ENCODE measurements around the gene LPAR1. TPM values are rescaled to one million over a fixed set of nuclear protein-coding genes. Genes with fewer than 3 reads are reported as not detected.

The LPAR1 gene
- total RNA-seq, 3 donors from 2014 or later = 0.13 to 0.22 (median 0.15) TPM

- no peak overlapping the region for H3K4me3 Mint-ChIP-seq
- H3K27me3 Mint-ChIP-seq (ENCODE audit: low read depth) = no peaks in the 10 kb centered on the region
- no peaks in the 10 kb centered on the region for H3K9me3 Mint-ChIP-seq
- no peaks in the 10 kb centered on the region for H3K4me1 Mint-ChIP-seq (ENCODE audit: low read depth)
- no peaks in the 10 kb centered on the region for H3K36me3 Mint-ChIP-seq (ENCODE audit: insufficient read depth)
- DNase-seq (no peak), ATAC-seq (no peak)
Measured at GRCh38 chr9:110999379-110999778, 38.9 kb downstream of the LPAR1 start.

DNA sequence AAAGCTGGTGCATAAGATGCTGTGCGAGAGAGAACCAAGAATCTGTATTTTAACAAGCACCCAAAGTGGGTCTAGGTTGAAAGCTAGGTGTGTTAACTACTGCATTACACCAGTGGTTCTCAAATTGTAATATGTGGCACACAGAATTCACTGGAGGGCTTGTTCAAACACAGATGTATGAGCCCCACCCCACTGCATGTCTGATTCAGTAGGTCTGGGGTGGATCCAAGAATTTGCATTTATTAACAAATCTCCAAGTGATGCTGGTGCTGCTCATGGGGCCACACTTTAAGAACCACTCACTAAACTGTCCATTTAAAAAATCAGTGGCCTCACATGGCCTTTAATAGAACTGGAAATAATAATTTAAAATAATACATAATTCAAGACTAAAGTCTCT, 40.4 kb downstream of the LPAR1 start:
- Mint-ChIP-seq H3K27me3 (ENCODE audit: low read depth) (no peaks in the 10 kb centered on the region), H3K4me1 (ENCODE audit: low read depth) (no peaks in the 10 kb centered on the region), H3K9me3 (no peaks in the 10 kb centered on the region), H3K4me3 (no peak overlapping the region), H3K36me3 (ENCODE audit: insufficient read depth) (no peaks in the 10 kb centered on the region)
- no peak for DNase-seq
- ATAC-seq = no peak

GRCh38 chr9:110996436-110997220, 41.6 kb downstream of the LPAR1 start:
- H3K4me3 Mint-ChIP-seq = no peak overlapping the region
- no peaks in the 10 kb centered on the region for H3K27me3 Mint-ChIP-seq (ENCODE audit: low read depth)
- ATAC-seq (no peak), DNase-seq (no peak)
- H3K36me3 Mint-ChIP-seq (ENCODE audit: insufficient read depth) = no peaks in the 10 kb centered on the region
- no peaks in the 10 kb centered on the region for H3K9me3 Mint-ChIP-seq
- no peaks in the 10 kb centered on the region for H3K4me1 Mint-ChIP-seq (ENCODE audit: low read depth)

- no peaks in the 10 kb centered on the region for H3K27me3 Mint-ChIP-seq (ENCODE audit: low read depth)
- H3K9me3 Mint-ChIP-seq = no peaks in the 10 kb centered on the region
- no peak for DNase-seq
- no peaks in the 10 kb centered on the region for H3K4me1 Mint-ChIP-seq (ENCODE audit: low read depth)
- H3K36me3 Mint-ChIP-seq (ENCODE audit: insufficient read depth) = no peaks in the 10 kb centered on the region
- ATAC-seq = no peak
- H3K4me3 Mint-ChIP-seq = no peak overlapping the region
Measured at GRCh38 chr9:110995420-110996340, 42.6 kb downstream of the LPAR1 start.

GRCh38 chr9:110994771-110995241, 43.5 kb downstream of the LPAR1 start:
- Mint-ChIP-seq H3K4me1 (ENCODE audit: low read depth) (no peaks in the 10 kb centered on the region), H3K9me3 (peaks cover 2% of the 10 kb centered on the region), H3K27me3 (ENCODE audit: low read depth) (no peaks in the 10 kb centered on the region), H3K36me3 (ENCODE audit: insufficient read depth) (no peaks in the 10 kb centered on the region), H3K4me3 (no peak overlapping the region)
- DNase-seq (no peak), ATAC-seq (no peak)

GRCh38 chr9:110990481-110990880, 47.8 kb downstream of the LPAR1 start:
- Mint-ChIP-seq H3K9me3 (peaks cover 3% of the 10 kb centered on the region), H3K4me3 (no peak overlapping the region), H3K27me3 (ENCODE audit: low read depth) (no peaks in the 10 kb centered on the region), H3K36me3 (ENCODE audit: insufficient read depth) (no peaks in the 10 kb centered on the region), H3K4me1 (ENCODE audit: low read depth) (no peaks in the 10 kb centered on the region)
- DNase-seq (no peak), ATAC-seq (no peak)

- Mint-ChIP-seq H3K27me3 (ENCODE audit: low read depth) (no peaks in the 10 kb centered on the region), H3K9me3 (peaks cover 7% of the 10 kb centered on the region), H3K4me3 (no peak overlapping the region), H3K36me3 (ENCODE audit: insufficient read depth) (no peaks in the 10 kb centered on the region), H3K4me1 (ENCODE audit: low read depth) (no peaks in the 10 kb centered on the region)
- no peak for ATAC-seq
- DNase-seq = no peak
Measured at GRCh38 chr9:110986529-110986928, 51.7 kb downstream of the LPAR1 start.

GRCh38 chr9:110984890-110985437, 53.3 kb downstream of the LPAR1 start:
- Mint-ChIP-seq H3K36me3 (ENCODE audit: insufficient read depth) (no peaks in the 10 kb centered on the region), H3K4me1 (ENCODE audit: low read depth) (no peaks in the 10 kb centered on the region), H3K27me3 (ENCODE audit: low read depth) (no peaks in the 10 kb centered on the region)

GRCh38 chr9:110980261-110980660, 58.0 kb downstream of the LPAR1 start:
- ATAC-seq (no peak), DNase-seq (no peak)
- Mint-ChIP-seq H3K9me3 (peaks cover 12% of the 10 kb centered on the region), H3K27me3 (ENCODE audit: low read depth) (no peaks in the 10 kb centered on the region), H3K36me3 (ENCODE audit: insufficient read depth) (no peaks in the 10 kb centered on the region), H3K4me1 (ENCODE audit: low read depth) (no peaks in the 10 kb centered on the region), H3K4me3 (no peak overlapping the region)

More at GRCh38 chr9:110984890-110985437, 53.3 kb downstream of the LPAR1 start:
- DNase-seq = no peak
- peaks cover 6% of the 10 kb centered on the region for H3K9me3 Mint-ChIP-seq
- ATAC-seq = no peak
- H3K4me3 Mint-ChIP-seq = no peak overlapping the region

DNA sequence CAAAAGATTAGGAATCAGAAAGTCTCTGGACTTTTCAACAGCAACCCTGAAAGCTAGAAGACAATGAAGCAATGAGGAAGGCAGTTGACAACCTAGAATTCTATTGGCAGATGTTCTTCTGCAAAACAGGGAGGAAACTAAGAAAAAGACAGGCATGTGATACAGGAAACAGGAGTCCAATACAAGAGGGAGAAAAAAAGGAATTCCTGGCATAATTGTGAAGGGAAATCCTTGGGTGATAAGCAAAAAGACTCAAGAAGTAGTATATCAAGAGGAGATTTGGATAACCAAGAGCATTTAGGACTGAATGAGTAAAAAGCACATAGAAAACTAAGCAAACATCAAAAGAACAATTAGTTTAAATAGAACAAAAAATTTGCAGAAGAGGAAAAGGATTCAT, 58.6 kb downstream of the LPAR1 start:
- no peak overlapping the region for H3K4me3 Mint-ChIP-seq
- ATAC-seq = no peak
- H3K36me3 Mint-ChIP-seq (ENCODE audit: insufficient read depth) = no peaks in the 10 kb centered on the region
- no peaks in the 10 kb centered on the region for H3K4me1 Mint-ChIP-seq (ENCODE audit: low read depth)
- H3K27me3 Mint-ChIP-seq (ENCODE audit: low read depth) = no peaks in the 10 kb centered on the region
- no peak for DNase-seq
- peaks cover 12% of the 10 kb centered on the region for H3K9me3 Mint-ChIP-seq

- Mint-ChIP-seq H3K27me3 (ENCODE audit: low read depth) (no peaks in the 10 kb centered on the region), H3K36me3 (ENCODE audit: insufficient read depth) (no peaks in the 10 kb centered on the region), H3K4me3 (no peak overlapping the region), H3K9me3 (peaks cover 12% of the 10 kb centered on the region), H3K4me1 (ENCODE audit: low read depth) (no peaks in the 10 kb centered on the region)
- DNase-seq = no peak
- ATAC-seq = no peak
Measured at GRCh38 chr9:110978516-110978915, 59.8 kb downstream of the LPAR1 start.

DNA sequence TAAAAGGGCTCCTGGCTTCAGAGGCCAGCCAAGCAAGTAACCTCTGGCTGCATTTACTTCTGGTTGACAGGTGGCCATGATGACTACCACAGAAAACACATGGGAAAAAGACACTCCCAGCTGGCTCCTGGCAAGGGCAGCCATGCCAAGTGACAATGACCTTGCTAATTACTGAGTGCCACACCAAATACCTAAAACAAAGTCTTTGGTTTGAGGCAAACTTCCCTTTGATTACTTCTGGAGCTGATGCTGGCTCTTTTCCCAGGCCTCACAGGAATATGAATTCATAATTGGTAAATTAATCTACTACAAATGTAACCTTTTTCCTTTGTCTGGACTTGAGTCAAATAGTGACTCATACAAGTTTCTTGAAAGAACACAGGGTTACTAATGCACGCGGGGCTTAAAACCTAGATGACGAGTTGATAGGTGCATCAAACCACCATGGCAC, 61.0 kb downstream of the LPAR1 start:
- DNase-seq (no peak), ATAC-seq (no peak)
- Mint-ChIP-seq H3K4me1 (ENCODE audit: low read depth) (no peaks in the 10 kb centered on the region), H3K9me3 (peaks cover 8% of the 10 kb centered on the region), H3K4me3 (no peak overlapping the region), H3K27me3 (ENCODE audit: low read depth) (no peaks in the 10 kb centered on the region), H3K36me3 (ENCODE audit: insufficient read depth) (no peaks in the 10 kb centered on the region)

DNA sequence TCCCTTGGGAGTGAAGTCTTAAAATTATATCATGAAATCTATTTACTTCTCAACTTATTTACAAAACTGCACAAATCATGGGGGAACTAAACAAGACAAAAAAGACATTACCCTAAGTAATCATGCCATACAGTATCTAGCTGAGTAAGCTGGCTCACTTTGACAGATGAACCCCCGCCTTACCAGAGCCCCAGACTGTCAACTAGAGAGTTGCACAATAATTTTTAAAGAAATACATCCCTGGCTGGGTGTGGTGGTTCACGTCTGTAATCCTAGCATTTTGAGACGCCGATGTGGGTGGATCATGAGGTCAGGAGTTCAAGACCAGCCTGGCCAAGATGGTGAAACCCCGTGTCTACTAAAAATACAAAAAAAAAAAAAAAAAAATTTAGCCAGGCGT, 62.3 kb downstream of the LPAR1 start:
- H3K4me1 Mint-ChIP-seq (ENCODE audit: low read depth) = no peaks in the 10 kb centered on the region
- peaks cover 8% of the 10 kb centered on the region for H3K9me3 Mint-ChIP-seq
- no peaks in the 10 kb centered on the region for H3K36me3 Mint-ChIP-seq (ENCODE audit: insufficient read depth)
- no peak overlapping the region for H3K4me3 Mint-ChIP-seq
- H3K27me3 Mint-ChIP-seq (ENCODE audit: low read depth) = no peaks in the 10 kb centered on the region
- DNase-seq (no peak), ATAC-seq (no peak)

DNA sequence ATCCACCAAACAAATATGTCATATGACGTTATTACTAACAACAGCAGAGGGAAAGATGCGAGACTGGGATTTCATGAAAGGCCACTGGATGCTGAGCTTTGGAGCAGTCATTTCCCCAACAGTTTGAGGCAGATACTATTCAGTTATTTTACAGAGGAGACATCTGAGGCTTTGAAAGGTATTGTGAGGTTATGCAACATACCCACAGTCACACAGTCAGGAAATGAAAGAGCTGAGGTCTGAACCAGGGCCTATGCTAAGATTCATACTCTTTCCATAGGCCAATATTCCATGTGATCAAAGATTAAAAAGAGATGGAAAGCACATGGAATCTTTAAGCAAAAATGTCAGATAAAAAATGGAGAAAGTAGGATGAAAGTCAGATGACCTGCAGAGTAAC, 63.0 kb downstream of the LPAR1 start:
- H3K4me1 Mint-ChIP-seq (ENCODE audit: low read depth) = no peaks in the 10 kb centered on the region
- DNase-seq (no peak), ATAC-seq (no peak)
- H3K36me3 Mint-ChIP-seq (ENCODE audit: insufficient read depth) = no peaks in the 10 kb centered on the region
- H3K4me3 Mint-ChIP-seq = no peak overlapping the region
- no peaks in the 10 kb centered on the region for H3K27me3 Mint-ChIP-seq (ENCODE audit: low read depth)
- H3K9me3 Mint-ChIP-seq = peaks cover 8% of the 10 kb centered on the region

Measured in activated T-cell treated with anti-CD3 and anti-CD28 coated beads, Interleukin-2, amount 50 U/mL, for 4 hours (primary cell).